Fibroblast of peridontal ligament (primary cell): Measurements from ENCODE around the gene ZSCAN1.

Source experiments
- DNase-seq: peaks from one replicate; pipeline ENCODE4 v3.0.0-alpha.2; 2010; ENCODE audit errors: extremely low read depth

Gene ZSCAN1

DNA sequence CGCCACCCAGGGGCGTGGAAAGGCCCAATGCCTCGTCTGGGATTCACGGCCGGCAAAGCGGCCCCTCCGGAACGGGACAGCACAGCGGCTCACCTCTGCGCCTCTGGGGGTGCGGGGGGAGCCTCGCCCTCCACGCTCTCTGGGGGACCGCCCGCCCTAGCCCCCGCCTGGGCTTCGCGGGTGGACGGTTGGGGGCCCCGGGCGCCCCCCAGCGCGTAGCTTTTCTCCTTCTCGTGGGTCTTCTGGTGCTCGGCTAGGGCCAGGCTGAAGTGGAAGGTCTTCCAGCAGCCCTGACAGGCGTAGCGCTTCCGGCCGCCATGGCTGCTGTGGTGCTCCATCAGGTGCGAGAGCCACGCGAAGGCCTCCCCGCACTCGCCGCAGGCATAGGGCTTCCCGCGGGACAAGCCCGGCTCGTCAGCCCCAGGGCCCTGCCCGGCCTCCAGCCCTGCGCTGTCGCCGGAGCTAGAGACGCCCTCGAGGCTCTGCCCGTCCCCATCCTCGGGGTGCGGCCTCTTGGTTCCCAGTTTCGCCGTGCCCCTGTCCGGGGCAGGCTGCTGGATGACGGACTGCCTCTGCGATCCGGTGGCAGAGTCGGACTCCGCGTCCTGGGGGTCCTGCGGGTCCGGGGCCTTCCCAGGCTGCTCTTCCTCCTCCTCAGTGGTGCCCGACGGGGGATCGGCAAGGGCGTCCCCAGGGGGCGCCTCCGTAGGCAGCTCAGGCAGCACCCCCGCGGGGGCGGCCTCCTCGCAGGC lies 50.9 kb downstream of the ZSCAN1 start:
- no peak for DNase-seq

DNA sequence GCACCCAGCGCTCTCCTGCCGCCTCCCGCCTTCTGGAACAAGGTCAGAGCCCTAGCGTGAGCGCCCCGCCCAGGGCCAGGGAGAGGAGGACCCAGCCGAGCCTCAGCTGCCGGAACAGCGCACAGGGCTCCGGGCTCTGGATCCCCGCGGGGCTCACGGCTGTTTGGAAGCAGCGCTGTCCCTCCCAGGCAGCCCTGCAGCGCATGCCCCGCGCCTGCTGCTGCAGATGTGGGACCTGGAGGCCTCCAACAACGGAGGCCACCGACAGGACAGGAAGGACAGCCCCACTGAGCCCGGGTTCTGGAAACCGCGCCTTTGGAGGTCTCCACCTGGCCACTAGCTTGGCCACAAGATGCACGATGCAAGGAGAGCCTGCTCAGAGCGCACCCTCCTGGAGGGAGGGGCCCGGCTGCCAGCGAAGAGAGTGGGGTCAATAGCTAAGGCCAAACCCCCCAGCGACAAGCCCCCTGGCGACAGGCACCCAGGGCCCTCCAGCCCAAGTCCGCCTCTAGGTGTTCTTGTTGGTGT lies 51.6 kb downstream of the ZSCAN1 start:
- no peak for DNase-seq

- DNase-seq: no peak
Observed at GRCh38 chr19:58086825-58087710, 53.2 kb downstream of the ZSCAN1 start.

DNA sequence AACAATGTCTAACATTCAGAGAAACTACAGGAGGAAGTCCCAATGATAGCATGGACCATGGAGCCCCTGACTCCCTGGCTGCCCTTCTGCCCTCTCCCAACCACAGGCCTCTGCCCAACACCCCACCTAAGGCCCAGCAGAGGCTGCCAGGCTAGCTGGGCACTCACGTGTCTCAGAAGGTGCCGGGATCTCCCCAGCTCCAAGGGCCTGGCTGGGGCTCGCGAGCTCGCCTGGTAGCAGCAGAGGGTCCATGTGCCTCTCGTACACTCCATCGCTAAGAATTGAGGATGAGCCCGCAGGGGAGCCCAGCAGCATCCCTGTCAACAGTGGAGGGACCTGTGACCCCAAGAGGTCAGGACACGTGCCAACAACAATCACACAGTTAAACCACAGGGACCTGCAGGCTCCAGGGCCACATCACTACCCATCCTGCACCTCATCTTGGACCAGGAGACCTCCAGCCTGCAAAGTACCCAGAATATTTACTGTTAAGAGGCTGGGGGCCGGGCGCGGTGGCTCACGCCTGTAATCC lies 54.8 kb downstream of the ZSCAN1 start:
- no peak for DNase-seq

DNA sequence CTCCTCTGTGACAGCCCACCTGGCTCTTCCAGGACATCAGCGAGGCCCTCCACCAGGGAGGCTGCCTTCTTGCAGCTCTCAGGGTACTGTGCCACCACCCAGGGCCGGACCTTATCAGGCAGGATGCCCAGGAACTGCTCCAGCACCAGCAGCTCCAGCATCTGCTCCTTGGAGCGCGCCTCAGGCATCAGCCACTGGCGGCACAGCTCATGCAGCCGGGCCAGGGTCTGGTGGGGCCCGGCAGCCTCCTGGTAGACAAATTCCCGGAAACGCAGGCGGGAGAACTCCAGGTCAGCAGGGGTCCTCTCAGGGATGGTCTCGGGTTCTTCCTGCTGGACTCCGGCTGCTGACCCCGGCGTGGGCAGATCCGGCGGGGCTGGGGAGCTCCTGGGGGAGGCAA lies 56.0 kb downstream of the ZSCAN1 start:
- DNase-seq: no peak

DNA sequence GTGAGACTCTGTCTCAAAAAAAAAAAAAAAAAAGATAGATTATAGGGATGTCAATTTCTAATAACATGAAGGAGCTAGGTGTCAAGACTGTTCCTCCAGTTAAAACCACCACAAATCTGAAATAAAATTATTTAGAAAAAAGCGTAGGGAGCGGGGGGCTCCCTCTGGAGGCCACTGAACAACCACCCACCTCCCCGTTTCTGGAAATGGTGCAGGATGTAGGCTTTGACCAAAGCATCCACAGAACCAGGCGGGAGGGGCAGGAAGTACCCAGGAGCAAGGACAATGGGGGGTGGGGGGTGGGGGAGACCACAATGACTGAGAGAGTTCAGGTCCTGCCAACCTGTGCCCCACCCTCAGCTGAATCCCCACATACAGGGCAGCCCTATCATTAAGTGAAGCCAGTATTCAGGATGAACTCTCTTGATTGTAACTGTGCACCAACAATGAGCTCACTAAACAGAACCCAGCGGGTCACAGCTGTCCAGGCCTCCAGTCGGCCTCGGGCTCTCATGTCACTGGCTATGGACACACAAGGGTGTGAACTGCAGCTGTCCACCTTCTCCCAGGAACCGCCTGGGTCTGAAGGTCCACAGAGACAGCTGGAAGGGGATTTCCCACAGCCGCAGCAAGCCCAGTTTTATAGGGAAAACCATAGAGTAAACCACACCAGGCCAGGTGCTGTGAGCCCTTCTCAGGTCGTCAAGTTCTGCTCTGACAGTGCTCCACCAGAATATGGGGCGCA lies 57.6 kb downstream of the ZSCAN1 start:
- DNase-seq: no peak

GRCh38 chr19:58093071-58093470 lies 59.2 kb downstream of the ZSCAN1 start:
- no peak for DNase-seq

- no peak for DNase-seq
Observed at GRCh38 chr19:58095328-58095727, 61.5 kb downstream of the ZSCAN1 start.

GRCh38 chr19:58096884-58097283 lies 63.1 kb downstream of the ZSCAN1 start:
- no peak for DNase-seq

DNA sequence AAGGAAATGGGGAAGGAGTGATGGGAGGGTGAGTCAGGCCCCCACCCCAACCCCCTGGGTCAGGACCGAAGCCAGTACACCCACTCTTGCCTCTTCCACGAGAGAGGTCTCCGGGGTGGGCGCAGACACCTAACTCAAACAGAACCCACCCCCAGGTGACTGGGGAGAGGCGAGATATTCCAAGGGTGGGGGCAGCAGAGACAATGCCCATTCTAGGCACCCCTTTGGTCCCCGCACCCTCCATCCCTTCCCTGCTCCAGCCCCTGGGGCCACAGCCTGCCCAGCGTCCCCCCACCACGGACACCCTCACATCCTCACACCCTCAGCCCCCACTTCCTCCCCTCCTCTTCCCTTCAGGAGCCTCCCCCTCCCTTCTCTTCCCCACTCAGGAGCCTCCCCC lies 63.5 kb downstream of the ZSCAN1 start:
- DNase-seq: no peak

- peak; percentile 95 for DNase-seq
Observed at GRCh38 chr19:58097781-58098681, 64.2 kb downstream of the ZSCAN1 start, which contains the start of gene ZSCAN18. TSS of gene ZSCAN18 (minus strand) at chr19:58098231. CDS start at chr19:58090267, 7,964 bp downstream.

DNA sequence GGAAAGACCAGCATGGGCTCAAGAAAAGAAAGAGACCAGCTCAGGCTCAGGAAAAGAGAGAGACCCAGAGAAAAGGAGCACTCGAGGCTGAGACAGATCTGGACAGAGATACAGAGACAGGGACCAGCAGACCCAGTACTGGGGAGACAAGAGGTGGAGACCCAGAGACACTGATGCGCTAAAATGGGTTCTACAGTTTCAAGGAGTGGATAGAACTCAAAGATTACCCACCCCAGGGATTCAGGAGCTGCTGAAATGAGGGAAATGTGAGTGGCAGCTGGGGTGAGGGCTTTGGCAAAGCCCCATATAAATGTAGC lies 64.8 kb downstream of the ZSCAN1 start:
- DNase-seq: no peak
